ENCODE results near the gene HGFAC. TPM values are rescaled to one million over a fixed set of nuclear protein-coding genes. Genes with fewer than 3 reads are reported as not detected.

Gene HGFAC
- total RNA-seq, 6 donors from 2014 or later: 0.20 to 1.1 (median 0.49) TPM; not detected in 1

GRCh38 chr4:3484057-3484973 is 42.5 kb downstream of the HGFAC start:
- Histone ChIP-seq H3K36me3 (no peaks in the 10 kb centered on the region), H3K4me3 (peak overlapping the region in 1 of 4 donors; percentile 10), H3K9me3 (no peaks in the 10 kb centered on the region), H3K27ac (peak overlapping the region in 1 of 4 donors; percentile 11), H3K27me3 (peaks cover 0 to 9% (median 8%) of the 10 kb centered on the region in 4 donors), H3K4me1 (peaks cover 13 to 25% (median 20%) of the 10 kb centered on the region in 4 donors)
- 6 to 52% methylated on average over 3 to 45 of the region's 45 CpGs for WGBS, 2 donors
- ATAC-seq (ENCODE audit: low FRiP score in 2 of 2): no peak
- TF ChIP-seq EP300 (IDR thresholded peaks at IDR 0.05) (no peak), CTCF (IDR thresholded peaks at IDR 0.05) (no peak), POLR2A (IDR thresholded peaks at IDR 0.05) (no peak), POLR2AphosphoS5 (IDR thresholded peaks at IDR 0.05) (no peak)
- DNase-seq: peak in 1 of 2 donors; percentile 88

GRCh38 chr4:3485011-3485791 is 43.4 kb downstream of the HGFAC start:
- no peak for TF ChIP-seq CTCF (IDR thresholded peaks at IDR 0.05)
- no peak for TF ChIP-seq POLR2AphosphoS5 (IDR thresholded peaks at IDR 0.05)
- no peaks in the 10 kb centered on the region for H3K36me3 ChIP-seq
- peaks cover 0 to 9% (median 8%) of the 10 kb centered on the region in 4 donors for H3K27me3 ChIP-seq
- WGBS, 2 donors: 20% methylated on average over 33 of the region's 36 CpGs; no CpG with 5 or more reads in 1 of the 2 donors
- H3K4me3 ChIP-seq: peak overlapping the region in 1 of 4 donors; percentile 10
- H3K27ac ChIP-seq: peak overlapping the region in 1 of 4 donors; percentile 11
- peak in 1 of 2 donors; percentile 83 for DNase-seq
- H3K9me3 ChIP-seq: no peaks in the 10 kb centered on the region
- peak in 1 of 2 donors; percentile 5 for ATAC-seq (ENCODE audit: low FRiP score in 2 of 2)
- peaks cover 13 to 25% (median 20%) of the 10 kb centered on the region in 4 donors for H3K4me1 ChIP-seq

GRCh38 chr4:3485886-3486540 is 44.2 kb downstream of the HGFAC start:
- DNase-seq (peak in 1 of 2 donors; percentile 81), ATAC-seq (ENCODE audit: low FRiP score in 2 of 2) (no peak)
- Histone ChIP-seq H3K27ac (no peak overlapping the region), H3K9me3 (no peaks in the 10 kb centered on the region), H3K36me3 (no peaks in the 10 kb centered on the region), H3K27me3 (peaks cover 0 to 9% (median 8%) of the 10 kb centered on the region in 4 donors), H3K4me3 (no peak overlapping the region), H3K4me1 (peaks cover 10 to 19% (median 16%) of the 10 kb centered on the region in 4 donors)
- 79 to 92% methylated on average over 9 to 24 of the region's 25 CpGs for WGBS, 2 donors
- no peak for TF ChIP-seq CTCF (IDR thresholded peaks at IDR 0.05)
- TF ChIP-seq EP300 (IDR thresholded peaks at IDR 0.05): no peak
- no peak for TF ChIP-seq POLR2AphosphoS5 (IDR thresholded peaks at IDR 0.05)
- TF ChIP-seq POLR2A (IDR thresholded peaks at IDR 0.05): no peak

GRCh38 chr4:3486541-3487540 is 45.1 kb downstream of the HGFAC start:
- WGBS, 2 donors: 59 to 80% methylated on average over 11 to 19 of the region's 25 CpGs
- Histone ChIP-seq H3K4me1 (peaks cover 10 to 19% (median 16%) of the 10 kb centered on the region in 4 donors), H3K27ac (no peak overlapping the region), H3K9me3 (no peaks in the 10 kb centered on the region), H3K4me3 (no peak overlapping the region), H3K27me3 (peaks cover 0 to 9% (median 8%) of the 10 kb centered on the region in 4 donors), H3K36me3 (no peaks in the 10 kb centered on the region)
- TF ChIP-seq POLR2AphosphoS5 (IDR thresholded peaks at IDR 0.05): no peak
- TF ChIP-seq CTCF (IDR thresholded peaks at IDR 0.05): no peak
- no peak for TF ChIP-seq EP300 (IDR thresholded peaks at IDR 0.05)
- TF ChIP-seq POLR2A (IDR thresholded peaks at IDR 0.05): no peak
- DNase-seq: peak in 1 of 2 donors; percentile 77
- no peak for ATAC-seq (ENCODE audit: low FRiP score in 2 of 2)

All from upper lobe of left lung (tissue), 6 donors.